GM19324 (cell line): ENCODE data around the gene SPNS2.

Experiments used
- ATAC-seq: cut with Tn5 transposase; IDR thresholded peaks from one replicate; pipeline ENCODE4 v1.9.1; 2021; ENCODE audit warnings: mild to moderate bottlenecking, moderate library complexity; ENCODE audit not compliant: unreplicated experiment, low FRiP score

The SPNS2 gene

GRCh38 chr17:4519361-4519788 is 20.7 kb downstream of the SPNS2 start:
- no peak for ATAC-seq

- no peak for ATAC-seq
Measured at GRCh38 chr17:4520060-4520893, 21.6 kb downstream of the SPNS2 start.

GRCh38 chr17:4520894-4521600 is 22.4 kb downstream of the SPNS2 start:
- ATAC-seq: no peak

GRCh38 chr17:4522661-4523060 is 24.0 kb downstream of the SPNS2 start:
- no peak for ATAC-seq

- ATAC-seq: no peak
Measured at GRCh38 chr17:4523946-4524345, 25.3 kb downstream of the SPNS2 start.

GRCh38 chr17:4525691-4526397 is 27.2 kb downstream of the SPNS2 start:
- ATAC-seq: no peak

GRCh38 chr17:4527134-4527533 is 28.5 kb downstream of the SPNS2 start:
- no peak for ATAC-seq

- no peak for ATAC-seq
Measured at GRCh38 chr17:4527566-4528125, 29.0 kb downstream of the SPNS2 start.

GRCh38 chr17:4529533-4530152 is 31.0 kb downstream of the SPNS2 start:
- no peak for ATAC-seq

GRCh38 chr17:4530799-4531730 is 32.4 kb downstream of the SPNS2 start:
- no peak for ATAC-seq

- no peak for ATAC-seq
Measured at GRCh38 chr17:4531988-4532736, 33.5 kb downstream of the SPNS2 start.

GRCh38 chr17:4532860-4533522 is 34.3 kb downstream of the SPNS2 start:
- ATAC-seq: no peak

GRCh38 chr17:4533523-4534504 is 35.1 kb downstream of the SPNS2 start:
- no peak for ATAC-seq

GRCh38 chr17:4534515-4534914 is 35.8 kb downstream of the SPNS2 start:
- ATAC-seq: no peak

- no peak for ATAC-seq
Measured at GRCh38 chr17:4534928-4535666, 36.4 kb downstream of the SPNS2 start.

GRCh38 chr17:4535667-4536258 is 37.1 kb downstream of the SPNS2 start:
- ATAC-seq: no peak
